Activated CD4-positive, alpha-beta memory T cell treated with anti-CD3 and anti-CD28 coated beads for 36 hours (primary cell): ENCODE data around the gene C1orf56. TPM values are rescaled to one million over a fixed set of nuclear protein-coding genes. Genes with fewer than 3 reads are reported as not detected.

Experiments
- CTCF ChIA-PET: fragments of 350-600 bp; sonication (Branson Sonifier 250); formaldehyde crosslinking; loops from one replicate; lab custom pipeline; 2021; ENCODE audit warnings: antibody characterized with exemption, inconsistent platforms; lab: Charles Lee
- POLR2A ChIA-PET: fragments of 350-600 bp; sonication (Branson Sonifier 250); formaldehyde crosslinking; loops from one replicate; lab custom pipeline; 2021; ENCODE audit warnings: antibody characterized with exemption; lab: Charles Lee
- DNase-seq: peaks from one replicate; pipeline ENCODE4 v3.0.0-alpha.2; 2020
- H3K27ac Mint-ChIP-seq: one replicate; pipeline ENCODE4 v1.8.0; 2021; ENCODE audit warnings: mixed read lengths
- H3K27me3 Mint-ChIP-seq: one replicate; pipeline ENCODE4 v1.8.0; 2021; ENCODE audit warnings: mixed read lengths
- H3K36me3 Mint-ChIP-seq: one replicate; pipeline ENCODE4 v1.8.0; 2021; ENCODE audit warnings: mixed read lengths
- H3K4me1 Mint-ChIP-seq: one replicate; pipeline ENCODE4 v1.8.0; 2021; ENCODE audit warnings: low read depth, mixed read lengths
- H3K4me3 Mint-ChIP-seq: one replicate; pipeline ENCODE4 v1.8.0; 2021; ENCODE audit warnings: mild to moderate bottlenecking, mixed read lengths
- H3K9me3 Mint-ChIP-seq: one replicate; pipeline ENCODE4 v1.8.0; 2021; ENCODE audit warnings: mixed read lengths
- intact Hi-C: fragments of 100-400 bp; cut with micrococcal nuclease; formaldehyde crosslinking; loops from one replicate; pipeline ENCODE4 v1.15.1; 2023
- total RNA-seq, 2 experiments: library from RNA; stranded (reverse); gene quantifications; one replicate each; pipeline ENCODE4 v1.2.3, GENCODE V29; 2021

Gene C1orf56
- total RNA-seq, 2 experiments from 2014 or later, result 1.5 to 1.8 TPM

DNA sequence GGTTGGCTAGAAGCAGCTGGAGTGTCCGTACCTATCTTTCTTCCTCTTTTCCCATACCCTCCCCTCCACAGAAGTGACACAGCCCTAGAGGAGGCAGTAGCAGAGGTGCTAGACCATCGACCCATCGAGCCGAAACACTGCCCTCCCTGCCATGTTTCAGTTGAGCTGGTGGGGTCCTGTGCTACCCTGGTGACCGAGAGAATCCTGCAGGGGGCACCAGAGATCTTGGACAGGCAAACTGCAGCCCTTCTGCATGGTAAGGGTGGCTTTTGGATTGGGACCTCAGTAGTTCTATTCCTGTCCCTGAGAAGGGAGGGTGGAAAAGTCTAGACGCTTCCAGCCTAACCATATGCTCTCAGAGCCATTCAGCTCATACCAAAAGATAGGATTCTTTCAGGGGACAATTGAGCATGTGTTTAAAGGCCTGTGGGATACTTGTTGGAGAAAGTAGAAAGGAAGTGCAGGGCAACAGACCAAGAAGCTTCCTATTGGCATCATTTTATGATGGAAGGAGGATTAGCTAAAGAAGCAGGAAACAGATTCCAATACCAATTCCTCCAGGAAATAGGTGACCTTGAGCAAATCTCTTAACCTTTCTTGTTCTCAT is 22.9 kb upstream of the C1orf56 start:
- intact Hi-C loops, result loop anchor here (1.0 to 5.0 kb wide), 2 partner anchors 33 to 132 kb away; partner anchors contain the start of genes CDC42SE1 and TNFAIP8L2
- Mint-ChIP-seq H3K4me3 (no peak overlapping the region), H3K27me3 (no peaks in the 10 kb centered on the region), H3K4me1 (peaks cover 5% of the 10 kb centered on the region), H3K9me3 (no peaks in the 10 kb centered on the region), H3K36me3 (peaks cover 10% of the 10 kb centered on the region), H3K27ac (peak overlapping the region; percentile 42)
- ChIA-PET POLR2A (interaction anchor here (1.6 kb wide), 1 partner anchor 22 kb away, joined by 4 read pairs; no protein-coding TSS in a partner anchor), CTCF (interaction anchor here (0.6 to 3.3 kb wide), 41 partner anchors 10 to 640 kb away, joined by 3 to 46 read pairs (median 4); partner anchors contain the start of genes BNIPL, C1orf56, GABPB2 and MLLT11)
- DNase-seq, result peak; percentile 88

DNA sequence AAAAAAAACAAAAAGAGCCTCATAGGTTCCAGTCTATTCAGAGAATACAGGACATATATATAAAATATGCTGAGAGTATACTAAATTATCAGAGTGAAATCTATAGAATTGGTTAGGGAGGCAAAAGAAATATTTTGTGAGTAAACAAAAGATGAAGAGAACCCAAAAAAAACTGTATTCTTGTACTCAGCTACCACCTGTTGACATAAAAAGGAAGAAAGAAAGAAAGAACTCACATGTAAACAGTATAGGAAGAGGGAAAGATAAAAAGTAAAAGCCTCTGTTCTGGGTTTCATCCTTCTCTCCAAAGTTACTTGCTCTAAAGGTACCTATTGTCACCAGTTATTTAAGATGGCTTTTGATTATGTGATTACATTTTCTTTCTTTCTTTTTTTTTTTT is 21.1 kb upstream of the C1orf56 start:
- Mint-ChIP-seq H3K36me3 (peaks cover 13% of the 10 kb centered on the region), H3K4me1 (peaks cover 5% of the 10 kb centered on the region), H3K4me3 (no peak overlapping the region), H3K27ac (no peak overlapping the region), H3K9me3 (no peaks in the 10 kb centered on the region), H3K27me3 (no peaks in the 10 kb centered on the region)
- CTCF ChIA-PET, result interaction anchor here (1.0 to 3.3 kb wide), 3 partner anchors 11 to 130 kb away, joined by 4 to 46 read pairs (median 14); partner anchors contain the start of genes BNIPL, GABPB2 and TNFAIP8L2
- DNase-seq, result no peak
- intact Hi-C loops, result no loop called here
- POLR2A ChIA-PET, result no interaction called here

DNA sequence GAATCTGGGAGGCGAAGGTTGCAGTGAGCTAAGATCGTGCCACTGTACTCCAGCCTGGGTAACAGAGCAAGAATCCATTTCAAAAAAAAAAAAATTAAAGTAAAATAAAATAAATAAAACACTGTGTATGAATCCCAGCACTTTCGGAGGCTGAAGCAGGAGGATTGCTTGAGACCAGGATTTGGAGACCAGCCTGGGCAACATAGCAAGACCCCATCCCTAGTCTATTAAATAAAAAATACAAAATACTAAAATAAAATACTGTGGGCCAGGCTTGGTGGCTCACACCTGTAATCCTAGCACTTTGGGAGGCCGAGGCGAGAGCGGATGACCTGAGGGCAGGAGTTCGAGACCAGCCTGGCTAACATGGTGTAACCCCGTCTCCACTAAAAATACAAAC is 15.4 kb upstream of the C1orf56 start:
- Mint-ChIP-seq H3K36me3 (peaks cover 23% of the 10 kb centered on the region), H3K4me1 (no peaks in the 10 kb centered on the region), H3K27ac (no peak overlapping the region), H3K27me3 (no peaks in the 10 kb centered on the region), H3K9me3 (no peaks in the 10 kb centered on the region), H3K4me3 (no peak overlapping the region)
- POLR2A ChIA-PET, result no interaction called here
- intact Hi-C loops, result no loop called here
- no peak for DNase-seq
- CTCF ChIA-PET, result interaction anchor here (1.0 to 1.2 kb wide), 2 partner anchors 10 to 125 kb away, joined by 3 to 4 read pairs; partner anchors contain the start of gene TNFAIP8L2

DNA sequence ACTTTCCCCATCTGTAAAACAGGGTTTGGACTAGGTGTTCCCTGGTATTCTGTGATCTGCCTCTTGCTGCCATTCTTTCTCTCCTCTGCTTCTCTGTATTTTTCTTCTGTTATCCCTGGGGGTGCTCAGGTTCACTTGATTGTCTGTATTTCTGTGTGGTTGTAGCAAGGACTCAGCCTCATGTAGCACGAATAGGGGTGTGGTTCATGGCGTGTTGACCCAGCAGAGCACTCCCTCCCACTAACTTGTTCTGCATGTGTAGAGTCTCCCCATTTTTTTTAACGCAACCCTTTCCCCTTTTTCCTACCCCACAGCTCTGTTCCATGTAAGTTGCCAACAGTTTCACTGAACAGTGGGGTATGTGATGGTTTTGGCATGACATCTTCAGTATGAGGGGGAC is 12.4 kb upstream of the C1orf56 start:
- H3K9me3 Mint-ChIP-seq, result no peaks in the 10 kb centered on the region
- no peak overlapping the region for H3K27ac Mint-ChIP-seq
- H3K4me1 Mint-ChIP-seq, result no peaks in the 10 kb centered on the region
- ChIA-PET POLR2A (interaction anchor here (1.1 kb wide), 1 partner anchor 8 kb away, joined by 3 read pairs; no protein-coding TSS in a partner anchor), CTCF (interaction anchor here (1.2 kb wide), 1 partner anchor 11 kb away, joined by 6 read pairs; no protein-coding TSS in a partner anchor)
- peaks cover 14% of the 10 kb centered on the region for H3K36me3 Mint-ChIP-seq
- DNase-seq, result no peak
- intact Hi-C loops, result no loop called here
- H3K4me3 Mint-ChIP-seq, result no peak overlapping the region
- H3K27me3 Mint-ChIP-seq, result no peaks in the 10 kb centered on the region

DNA sequence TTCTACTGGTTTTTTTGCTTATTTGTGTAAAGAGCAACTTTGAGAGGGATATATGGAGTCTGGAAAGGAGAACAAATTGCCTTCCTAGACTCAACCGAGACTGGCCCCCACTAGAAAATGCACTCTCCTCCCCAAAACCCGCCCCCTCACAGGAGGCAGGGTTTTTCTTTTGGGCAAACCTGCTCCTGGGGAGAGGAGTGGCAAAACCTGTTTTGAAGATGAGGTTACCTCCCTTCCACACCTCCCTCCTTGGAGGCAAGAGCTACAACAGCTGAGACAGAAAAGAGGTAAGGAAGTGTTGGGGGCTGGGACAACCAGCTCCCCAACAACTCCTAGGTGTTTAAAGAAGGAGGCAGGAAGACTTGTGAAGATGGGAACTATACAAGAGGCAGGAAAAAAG is 11.2 kb upstream of the C1orf56 start, which contains the start of gene BNIPL:
Gene BNIPL (plus strand): TSS at position 231 of the 400 bp plus-strand sequence. CDS start 140 bp downstream, at position 371.
- Mint-ChIP-seq H3K36me3 (peaks cover 14% of the 10 kb centered on the region), H3K9me3 (no peaks in the 10 kb centered on the region), H3K4me1 (no peaks in the 10 kb centered on the region), H3K27ac (no peak within 1 kb of the TSS), H3K27me3 (no peaks in the 10 kb centered on the region), H3K4me3 (no peak within 1 kb of the TSS)
- no peak for DNase-seq
- CTCF ChIA-PET, result interaction anchor here (1.3 to 1.6 kb wide), 3 partner anchors 9 to 12 kb away, joined by 3 to 6 read pairs (median 4); no protein-coding TSS in a partner anchor
- POLR2A ChIA-PET, result interaction anchor here (1.5 kb wide), 1 partner anchor 10 kb away, joined by 4 read pairs; no protein-coding TSS in a partner anchor
- intact Hi-C loops, result no loop called here

DNA sequence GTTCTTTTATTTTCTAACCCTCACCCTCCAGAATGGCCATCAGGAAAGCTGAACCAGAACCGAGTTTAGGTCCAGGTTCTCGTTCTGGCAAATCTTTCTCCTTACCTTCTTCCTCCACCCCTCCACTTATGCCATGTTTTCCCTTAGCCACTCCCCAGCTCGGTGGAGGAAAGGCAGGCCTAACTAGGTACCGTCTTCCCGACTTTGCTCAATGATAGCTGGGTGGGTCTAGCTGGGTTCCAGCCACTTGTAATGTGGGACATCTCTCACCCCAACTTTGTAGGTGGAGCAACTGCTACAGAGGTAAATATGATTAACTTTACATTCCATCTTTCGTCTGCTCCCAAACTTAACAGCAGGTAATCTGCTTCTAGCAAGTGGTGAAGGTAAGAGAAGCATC is 10.5 kb upstream of the C1orf56 start:
- peaks cover 12% of the 10 kb centered on the region for H3K36me3 Mint-ChIP-seq
- no peak for DNase-seq
- ChIA-PET CTCF (interaction anchor here (1.3 to 1.6 kb wide), 3 partner anchors 9 to 13 kb away, joined by 3 to 6 read pairs (median 4); no protein-coding TSS in a partner anchor), POLR2A (interaction anchor here (1.5 kb wide), 1 partner anchor 10 kb away, joined by 4 read pairs; no protein-coding TSS in a partner anchor)
- H3K4me3 Mint-ChIP-seq, result no peak overlapping the region
- H3K27ac Mint-ChIP-seq, result no peak overlapping the region
- H3K27me3 Mint-ChIP-seq, result no peaks in the 10 kb centered on the region
- intact Hi-C loops, result no loop called here
- no peaks in the 10 kb centered on the region for H3K4me1 Mint-ChIP-seq
- H3K9me3 Mint-ChIP-seq, result no peaks in the 10 kb centered on the region

DNA sequence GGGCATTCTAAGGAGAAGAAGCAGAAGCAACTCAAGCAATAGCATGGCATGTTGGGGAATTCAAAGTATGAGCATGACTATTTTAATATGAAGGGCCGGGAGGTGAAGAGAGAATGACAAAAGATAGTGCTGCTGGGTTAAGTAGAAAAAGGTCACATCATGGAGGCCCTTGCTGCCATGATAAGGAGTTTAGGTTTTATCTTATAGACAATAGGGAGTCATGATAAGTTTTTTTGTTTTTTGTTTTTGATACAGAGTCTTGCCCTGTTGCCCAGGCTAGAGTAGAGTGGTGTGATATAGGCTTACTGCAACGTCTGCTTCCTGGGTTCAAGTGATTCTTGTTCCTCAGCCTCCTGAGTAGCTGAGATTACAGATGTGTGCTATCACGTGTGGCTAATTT is 8.0 kb upstream of the C1orf56 start:
- ChIA-PET POLR2A (no interaction called here), CTCF (no interaction called here)
- intact Hi-C loops, result no loop called here
- H3K36me3 Mint-ChIP-seq, result peaks cover 4% of the 10 kb centered on the region
- H3K4me1 Mint-ChIP-seq, result peaks cover 10% of the 10 kb centered on the region
- H3K9me3 Mint-ChIP-seq, result no peaks in the 10 kb centered on the region
- H3K27ac Mint-ChIP-seq, result no peak overlapping the region
- DNase-seq, result no peak
- H3K27me3 Mint-ChIP-seq, result no peaks in the 10 kb centered on the region
- H3K4me3 Mint-ChIP-seq, result no peak overlapping the region

DNA sequence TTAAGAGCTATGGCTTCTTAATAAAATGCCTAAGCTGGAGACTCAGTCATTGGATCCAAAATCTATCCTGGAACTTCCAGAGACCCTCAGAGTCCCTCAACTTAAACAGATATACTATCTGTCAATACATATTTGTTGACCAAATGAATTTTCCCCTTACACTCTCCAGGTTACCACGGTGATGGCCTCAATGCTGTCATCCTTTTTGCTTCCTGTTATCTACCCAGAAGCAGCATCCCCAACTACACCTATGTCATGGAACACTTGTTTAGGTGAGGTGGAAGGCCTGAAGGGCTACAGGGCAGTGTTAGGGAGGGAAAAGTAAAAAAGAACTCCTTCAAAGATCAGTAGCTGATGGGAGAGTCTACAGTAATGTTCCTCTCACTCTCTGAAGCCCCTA is 4.4 kb upstream of the C1orf56 start:
- intact Hi-C loops, result no loop called here
- peak; percentile 31 for DNase-seq
- Mint-ChIP-seq H3K4me3 (no peak overlapping the region), H3K27me3 (no peaks in the 10 kb centered on the region), H3K4me1 (peaks cover 29% of the 10 kb centered on the region), H3K27ac (no peak overlapping the region), H3K9me3 (no peaks in the 10 kb centered on the region), H3K36me3 (no peaks in the 10 kb centered on the region)
- POLR2A ChIA-PET, result interaction anchor here (1.1 to 1.4 kb wide), 2 partner anchors 9 to 17 kb away, joined by 3 read pairs; partner anchors contain the start of gene MLLT11
- CTCF ChIA-PET, result interaction anchor here (0.6 to 4.2 kb wide), 4 partner anchors 16 to 529 kb away, joined by 3 to 14 read pairs (median 4); partner anchors contain the start of gene CDC42SE1

DNA sequence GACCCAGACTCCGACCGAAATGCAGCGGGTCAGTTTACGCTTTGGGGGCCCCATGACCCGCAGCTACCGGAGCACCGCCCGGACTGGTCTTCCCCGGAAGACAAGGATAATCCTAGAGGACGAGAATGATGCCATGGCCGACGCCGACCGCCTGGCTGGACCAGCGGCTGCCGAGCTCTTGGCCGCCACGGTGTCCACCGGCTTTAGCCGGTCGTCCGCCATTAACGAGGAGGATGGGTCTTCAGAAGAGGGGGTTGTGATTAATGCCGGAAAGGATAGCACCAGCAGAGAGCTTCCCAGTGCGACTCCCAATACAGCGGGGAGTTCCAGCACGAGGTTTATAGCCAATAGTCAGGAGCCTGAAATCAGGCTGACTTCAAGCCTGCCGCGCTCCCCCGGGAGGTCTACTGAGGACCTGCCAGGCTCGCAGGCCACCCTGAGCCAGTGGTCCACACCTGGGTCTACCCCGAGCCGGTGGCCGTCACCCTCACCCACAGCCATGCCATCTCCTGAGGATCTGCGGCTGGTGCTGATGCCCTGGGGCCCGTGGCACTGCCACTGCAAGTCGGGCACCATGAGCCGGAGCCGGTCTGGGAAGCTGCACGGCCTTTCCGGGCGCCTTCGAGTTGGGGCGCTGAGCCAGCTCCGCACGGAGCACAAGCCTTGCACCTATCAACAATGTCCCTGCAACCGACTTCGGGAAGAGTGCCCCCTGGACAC is 534 bp downstream of the C1orf56 start:
- intact Hi-C loops, result loop anchor here (1.0 to 2.0 kb wide), 2 partner anchors 9 to 39 kb away; partner anchors contain the start of gene PRUNE1
- Mint-ChIP-seq H3K9me3 (no peaks in the 10 kb centered on the region), H3K27me3 (no peaks in the 10 kb centered on the region), H3K4me3 (peak overlapping the region; percentile 88), H3K4me1 (peaks cover 46% of the 10 kb centered on the region), H3K27ac (peak overlapping the region; percentile 82), H3K36me3 (peaks cover 23% of the 10 kb centered on the region)
- ChIA-PET POLR2A (interaction anchor here (0.7 to 2.1 kb wide), 5 partner anchors 10 to 110 kb away, joined by 3 to 28 read pairs (median 4); partner anchors contain the start of genes CDC42SE1, GABPB2, MINDY1 and PRUNE1), CTCF (interaction anchor here (0.9 to 3.9 kb wide), 18 partner anchors 9 to 428 kb away, joined by 3 to 32 read pairs (median 4); partner anchors contain the start of genes CDC42SE1, GABPB2, MINDY1 and TNFAIP8L2)
- DNase-seq, result peak; percentile 74

DNA sequence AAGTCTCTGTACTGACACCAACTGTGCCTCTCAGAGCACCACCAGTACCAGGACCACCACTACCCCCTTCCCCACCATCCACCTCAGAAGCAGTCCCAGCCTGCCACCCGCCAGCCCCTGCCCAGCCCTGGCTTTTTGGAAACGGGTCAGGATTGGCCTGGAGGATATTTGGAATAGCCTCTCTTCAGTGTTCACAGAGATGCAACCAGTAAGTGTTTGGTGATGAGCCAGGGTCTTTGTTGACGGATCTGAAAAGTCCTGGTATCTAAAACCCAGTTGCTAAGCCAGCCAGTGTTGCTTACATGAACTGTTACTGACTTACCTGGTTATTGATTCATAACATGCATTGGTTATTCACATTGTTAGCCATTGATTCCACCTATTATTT is 1.1 kb downstream of the C1orf56 start:
- Mint-ChIP-seq H3K27me3 (no peaks in the 10 kb centered on the region), H3K9me3 (no peaks in the 10 kb centered on the region), H3K4me3 (peak overlapping the region; percentile 88), H3K4me1 (peaks cover 44% of the 10 kb centered on the region), H3K36me3 (peaks cover 25% of the 10 kb centered on the region), H3K27ac (peak overlapping the region; percentile 64)
- CTCF ChIA-PET, result interaction anchor here (0.9 to 3.9 kb wide), 14 partner anchors 9 to 202 kb away, joined by 3 to 32 read pairs (median 4); partner anchors contain the start of genes CDC42SE1, GABPB2, MINDY1 and TNFAIP8L2
- no peak for DNase-seq
- POLR2A ChIA-PET, result interaction anchor here (0.7 to 2.1 kb wide), 5 partner anchors 9 to 109 kb away, joined by 3 to 28 read pairs (median 4); partner anchors contain the start of genes CDC42SE1, GABPB2, MINDY1 and PRUNE1
- intact Hi-C loops, result loop anchor here (1.0 to 2.0 kb wide), 2 partner anchors 9 to 40 kb away; partner anchors contain the start of gene PRUNE1

DNA sequence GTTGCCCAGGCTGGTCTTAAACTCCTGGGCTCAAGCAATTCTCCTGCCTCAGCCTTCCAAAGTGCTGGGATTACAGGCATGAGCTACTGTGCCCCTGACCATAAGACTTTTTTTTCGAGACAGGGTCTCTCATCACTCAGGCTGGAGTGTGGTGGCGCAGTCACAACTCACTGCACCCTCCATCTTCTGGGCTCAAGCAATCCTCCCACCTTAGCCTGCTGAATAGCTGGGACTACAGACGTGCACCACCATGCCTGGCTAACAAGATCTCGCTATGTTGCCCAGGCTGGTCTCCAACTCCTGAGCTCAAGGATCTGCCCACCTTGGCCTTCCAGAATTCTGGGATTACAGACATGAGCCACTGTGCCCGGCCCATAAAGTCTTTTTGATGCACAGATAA is 1.9 kb downstream of the C1orf56 start:
- Mint-ChIP-seq H3K27me3 (no peaks in the 10 kb centered on the region), H3K27ac (no peak overlapping the region), H3K4me1 (peaks cover 48% of the 10 kb centered on the region), H3K36me3 (peaks cover 31% of the 10 kb centered on the region), H3K9me3 (no peaks in the 10 kb centered on the region), H3K4me3 (peak overlapping the region; percentile 32)
- ChIA-PET CTCF (interaction anchor here (0.6 to 3.9 kb wide), 6 partner anchors 8 to 92 kb away, joined by 4 to 32 read pairs (median 8); partner anchors contain the start of genes CDC42SE1, MINDY1 and MLLT11), POLR2A (interaction anchor here (0.8 kb wide), 1 partner anchor 8 kb away, joined by 4 read pairs; no protein-coding TSS in a partner anchor)
- no peak for DNase-seq
- intact Hi-C loops, result loop anchor here (2.0 kb wide), 1 partner anchor 41 kb away; the partner anchor contains the start of gene PRUNE1
